Effector memory CD8-positive, alpha-beta T cell (primary cell): Measurements from ENCODE around the gene SRRT.

ENCODE experiments used
- ATAC-seq: fragments of 150-1000 bp; cut with Tn5 transposase; replicated peaks from 2 replicates; pipeline ENCODE4 v1.10.0; 2021; ENCODE audit warnings: mild to moderate bottlenecking, moderate library complexity
- DNase-seq, 3 experiments: peaks; one replicate each; pipeline ENCODE4 v3.0.0; 2021
- H3K27ac Mint-ChIP-seq, 2 donors: one replicate each; pipeline ENCODE4 v1.8.0; 2022; ENCODE audit warnings: mild to moderate bottlenecking in 2 of 2, mixed read lengths in 2 of 2, moderate library complexity in 2 of 2
- H3K27me3 Mint-ChIP-seq, 2 donors: one replicate each; pipeline ENCODE4 v1.8.0; 2022; ENCODE audit warnings: mixed read lengths in 2 of 2
- H3K36me3 Mint-ChIP-seq: one replicate; pipeline ENCODE4 v1.8.0; 2022; ENCODE audit warnings: mild to moderate bottlenecking, moderate library complexity, mixed read lengths; ENCODE audit not compliant: insufficient read depth
- H3K4me1 Mint-ChIP-seq, 2 donors: one replicate each; pipeline ENCODE4 v1.8.0; 2022; ENCODE audit warnings: low read depth in 2 of 2, mixed read lengths in 2 of 2
- H3K4me3 Mint-ChIP-seq, 2 donors: one replicate each; pipeline ENCODE4 v1.8.0; 2022; ENCODE audit warnings: mild to moderate bottlenecking in 2 of 2, mixed read lengths in 2 of 2, moderate library complexity in 2 of 2
- H3K9me3 Mint-ChIP-seq, 2 donors: one replicate each; pipeline ENCODE4 v1.8.0; 2022; ENCODE audit warnings: mixed read lengths in 2 of 2
- total RNA-seq, 9 experiments: gene quantifications; one replicate each; lab custom pipeline; 2026; lab: John Stamatoyannopoulos, UW

SRRT gene
- total RNA-seq: 138 to 413 (median 232) reads per million in 9 experiments

- H3K27me3 Mint-ChIP-seq: no peaks in the 10 kb centered on the region
- peaks cover 39 to 48% of the 10 kb centered on the region in 2 donors for H3K4me1 Mint-ChIP-seq
- ATAC-seq (peak; percentile 93), DNase-seq (peak; percentile 97 to 98 (median 98))
- H3K4me3 Mint-ChIP-seq: peak within 1 kb of the TSS; percentile 97 to 99
- peaks cover 54% of the 10 kb centered on the region for H3K36me3 Mint-ChIP-seq
- no peaks in the 10 kb centered on the region for H3K9me3 Mint-ChIP-seq
- H3K27ac Mint-ChIP-seq: peak within 1 kb of the TSS; percentile 96 to 97
These were observed at the start of gene SRRT for GRCh38 chr7:100874577-100875355. TSS of gene SRRT (plus strand) at chr7:100875103. CDS start at chr7:100875591, 488 bp downstream.

GRCh38 chr7:100825215-100825671 lies 49.7 kb upstream of the SRRT start:
- Mint-ChIP-seq H3K27ac (no peak overlapping the region), H3K4me3 (no peak overlapping the region), H3K36me3 (no peaks in the 10 kb centered on the region), H3K4me1 (peaks cover 18 to 21% of the 10 kb centered on the region in 2 donors), H3K27me3 (peaks cover 68 to 73% of the 10 kb centered on the region in 2 donors), H3K9me3 (no peaks in the 10 kb centered on the region)
- ATAC-seq (no peak), DNase-seq (no peak)

GRCh38 chr7:100825751-100826513 lies 49.0 kb upstream of the SRRT start:
- H3K27me3 Mint-ChIP-seq: peaks cover 73 to 75% of the 10 kb centered on the region in 2 donors

GRCh38 chr7:100826514-100827329 lies 48.2 kb upstream of the SRRT start:
- DNase-seq: no peak
- peaks cover 73 to 78% of the 10 kb centered on the region in 2 donors for H3K27me3 Mint-ChIP-seq
- H3K36me3 Mint-ChIP-seq: no peaks in the 10 kb centered on the region
- no peak overlapping the region for H3K27ac Mint-ChIP-seq
- peaks cover 18 to 21% of the 10 kb centered on the region in 2 donors for H3K4me1 Mint-ChIP-seq
- peak overlapping the region; percentile 72 to 76 for H3K4me3 Mint-ChIP-seq
- peak; percentile 19 for ATAC-seq
- no peaks in the 10 kb centered on the region for H3K9me3 Mint-ChIP-seq

More at GRCh38 chr7:100825751-100826513, 49.0 kb upstream of the SRRT start:
- Mint-ChIP-seq H3K27ac (no peak overlapping the region), H3K4me3 (peak overlapping the region; percentile 72 to 76), H3K4me1 (peaks cover 18 to 21% of the 10 kb centered on the region in 2 donors), H3K9me3 (no peaks in the 10 kb centered on the region), H3K36me3 (no peaks in the 10 kb centered on the region)
- no peak for ATAC-seq
- no peak for DNase-seq

- Mint-ChIP-seq H3K27me3 (peaks cover 69 to 76% of the 10 kb centered on the region in 2 donors), H3K27ac (no peak within 1 kb of the TSS), H3K36me3 (no peaks in the 10 kb centered on the region), H3K4me1 (peaks cover 18 to 21% of the 10 kb centered on the region in 2 donors), H3K4me3 (peak within 1 kb of the TSS; percentile 76 to 77), H3K9me3 (no peaks in the 10 kb centered on the region)
- ATAC-seq (peak; percentile 27), DNase-seq (no peak)
These were observed 47.3 kb upstream of the SRRT start, which contains the start of gene EPHB4 for GRCh38 chr7:100827330-100828226. TSS of gene EPHB4 (minus strand) at chr7:100827523. CDS start at chr7:100827030, 493 bp downstream.

- H3K27me3 Mint-ChIP-seq: peaks cover 53 to 60% of the 10 kb centered on the region in 2 donors
- ATAC-seq (no peak), DNase-seq (no peak)
- H3K4me3 Mint-ChIP-seq: peak overlapping the region in 1 of 2 donors; percentile 40
- no peaks in the 10 kb centered on the region for H3K9me3 Mint-ChIP-seq
- H3K36me3 Mint-ChIP-seq: no peaks in the 10 kb centered on the region
- H3K27ac Mint-ChIP-seq: no peak overlapping the region
- H3K4me1 Mint-ChIP-seq: peaks cover 18 to 21% of the 10 kb centered on the region in 2 donors
These were observed 45.7 kb upstream of the SRRT start for GRCh38 chr7:100829150-100829716.

GRCh38 chr7:100830396-100830795 lies 44.5 kb upstream of the SRRT start:
- Mint-ChIP-seq H3K27me3 (peaks cover 41 to 48% of the 10 kb centered on the region in 2 donors), H3K36me3 (no peaks in the 10 kb centered on the region), H3K4me3 (no peak overlapping the region), H3K9me3 (no peaks in the 10 kb centered on the region), H3K27ac (no peak overlapping the region), H3K4me1 (peaks cover 18 to 19% of the 10 kb centered on the region in 2 donors)
- ATAC-seq (no peak), DNase-seq (no peak)

GRCh38 chr7:100832281-100832633 lies 42.6 kb upstream of the SRRT start:
- peaks cover 14 to 17% of the 10 kb centered on the region in 2 donors for H3K4me1 Mint-ChIP-seq
- no peaks in the 10 kb centered on the region for H3K9me3 Mint-ChIP-seq
- ATAC-seq: no peak
- peaks cover 27 to 35% of the 10 kb centered on the region in 2 donors for H3K27me3 Mint-ChIP-seq
- peaks cover 1% of the 10 kb centered on the region for H3K36me3 Mint-ChIP-seq
- DNase-seq: no peak
- no peak overlapping the region for H3K4me3 Mint-ChIP-seq
- no peak overlapping the region for H3K27ac Mint-ChIP-seq

- DNase-seq: no peak
These were observed 38.7 kb upstream of the SRRT start for GRCh38 chr7:100835903-100836811.

GRCh38 chr7:100836812-100837098 lies 38.1 kb upstream of the SRRT start:
- Mint-ChIP-seq H3K27ac (peak overlapping the region; percentile 44 to 81), H3K9me3 (no peaks in the 10 kb centered on the region), H3K4me1 (peaks cover 9 to 12% of the 10 kb centered on the region in 2 donors), H3K4me3 (peak overlapping the region; percentile 78 to 84), H3K36me3 (peaks cover 7% of the 10 kb centered on the region), H3K27me3 (no peaks in the 10 kb centered on the region)
- ATAC-seq (no peak), DNase-seq (no peak)

More at GRCh38 chr7:100835903-100836811, 38.7 kb upstream of the SRRT start:
- H3K27me3 Mint-ChIP-seq: peaks cover 0 to under 1% of the 10 kb centered on the region in 2 donors
- H3K9me3 Mint-ChIP-seq: no peaks in the 10 kb centered on the region
- H3K4me1 Mint-ChIP-seq: peaks cover 9 to 12% of the 10 kb centered on the region in 2 donors
- peaks cover 7% of the 10 kb centered on the region for H3K36me3 Mint-ChIP-seq
- H3K27ac Mint-ChIP-seq: peak overlapping the region in 1 of 2 donors; percentile 44
- peak overlapping the region in 1 of 2 donors; percentile 19 for H3K4me3 Mint-ChIP-seq
- no peak for ATAC-seq

GRCh38 chr7:100837099-100837836 lies 37.6 kb upstream of the SRRT start:
- peak overlapping the region; percentile 78 to 84 for H3K4me3 Mint-ChIP-seq
- H3K27ac Mint-ChIP-seq: peak overlapping the region; percentile 44 to 81
- peaks cover 9 to 12% of the 10 kb centered on the region in 2 donors for H3K4me1 Mint-ChIP-seq
- H3K36me3 Mint-ChIP-seq: peaks cover 7% of the 10 kb centered on the region
- ATAC-seq (peak; percentile 99), DNase-seq (peak; percentile 54 to 60 (median 57))
- no peaks in the 10 kb centered on the region for H3K9me3 Mint-ChIP-seq
- H3K27me3 Mint-ChIP-seq: no peaks in the 10 kb centered on the region
